Measurements from ENCODE around the gene BPIFA2.
"Not testable (repeated sequence)": the region's sequence is repeated elsewhere in the genome, so short reads cannot be mapped to it uniquely, and the experiment has no call there.

The BPIFA2 gene

GRCh38 chr20:33167859-33168258 is at the start of gene BPIFA2:
BPIFA2 (plus strand) TSS chr20:33168159; CDS start chr20:33169146, 987 bp downstream.
- no peak for DNase-seq

GRCh38 chr20:33119725-33120720 is 47.9 kb upstream of the BPIFA2 start:
- DNase-seq = no peak

- DNase-seq = no peak
Measured at GRCh38 chr20:33120934-33121333, 47.0 kb upstream of the BPIFA2 start.

- not testable (repeated sequence) for DNase-seq
Measured at GRCh38 chr20:33122297-33122696, 45.7 kb upstream of the BPIFA2 start.

- DNase-seq = no peak
Measured at GRCh38 chr20:33124261-33124660, 43.7 kb upstream of the BPIFA2 start.

- DNase-seq = no peak
Measured at GRCh38 chr20:33124994-33125393, 43.0 kb upstream of the BPIFA2 start.

- DNase-seq = no peak
Measured at GRCh38 chr20:33125983-33126382, 42.0 kb upstream of the BPIFA2 start.

- DNase-seq = no peak
Measured at GRCh38 chr20:33127422-33128097, 40.4 kb upstream of the BPIFA2 start.

GRCh38 chr20:33130568-33131061 is 37.3 kb upstream of the BPIFA2 start:
- no peak for DNase-seq

- DNase-seq = no peak
Measured at GRCh38 chr20:33131949-33132473, 35.9 kb upstream of the BPIFA2 start.

GRCh38 chr20:33132513-33133372 is 35.2 kb upstream of the BPIFA2 start:
- DNase-seq = no peak

- DNase-seq = no peak
Measured at GRCh38 chr20:33133373-33133941, 34.5 kb upstream of the BPIFA2 start.

GRCh38 chr20:33137195-33137594 is 30.8 kb upstream of the BPIFA2 start:
- no peak for DNase-seq

- DNase-seq = no peak
Measured at GRCh38 chr20:33139467-33139866, 28.5 kb upstream of the BPIFA2 start.

- DNase-seq = no peak
Measured at GRCh38 chr20:33145521-33145920, 22.4 kb upstream of the BPIFA2 start.

GRCh38 chr20:33147299-33147698 is 20.7 kb upstream of the BPIFA2 start:
- no peak for DNase-seq

GRCh38 chr20:33148040-33148439 is 19.9 kb upstream of the BPIFA2 start:
- no peak for DNase-seq

- DNase-seq = no peak
Measured at GRCh38 chr20:33154252-33154651, 13.7 kb upstream of the BPIFA2 start.

GRCh38 chr20:33158637-33159385 is 9.1 kb upstream of the BPIFA2 start:
- DNase-seq = no peak

GRCh38 chr20:33159713-33160112 is 8.2 kb upstream of the BPIFA2 start:
- no peak for DNase-seq

GRCh38 chr20:33160681-33161080 is 7.3 kb upstream of the BPIFA2 start:
- no peak for DNase-seq

Measured in CD4-positive, alpha-beta T cell treated with Interleukin-4 for 4 hours (primary cell).